Left lung (tissue), 10 donors: ENCODE results near the gene QSOX2. TPM values are rescaled to one million over a fixed set of nuclear protein-coding genes. Genes with fewer than 3 reads are reported as not detected.

Source experiments
- ATAC-seq: fragments of 200-7000 bp; cut with Tn5 transposase; one replicate; pipeline ENCODE4 v1.9.1; 2020; ENCODE audit warnings: moderate library complexity
- DNase-seq, 4 donors: peaks; one replicate each; pipeline ENCODE4 v3.0.0-alpha.2; 2013 to 2020
- H3K27ac ChIP-seq, 2 donors: fragments of 200-600 bp; sonication (generic) in 1 of 2; one replicate each; pipeline versions ENCODE4 v1.5.0 to v1.8.0; 2020 to 2021
- H3K27me3 ChIP-seq, 2 donors: fragments of 200-600 bp; sonication (generic) in 1 of 2; one replicate each; pipeline versions ENCODE4 v1.5.0 to v1.8.0; 2020 to 2021
- H3K36me3 ChIP-seq, 2 donors: fragments of 200-600 bp; sonication (generic) in 1 of 2; one replicate each; pipeline versions ENCODE4 v1.5.0 to v1.8.0; 2020 to 2021
- H3K4me1 ChIP-seq, 2 donors: fragments of 200-600 bp; one replicate each; pipeline ENCODE4 v1.8.0; 2021
- H3K4me3 ChIP-seq, 2 donors: fragments of 200-600 bp; sonication (generic) in 1 of 2; one replicate each; pipeline versions ENCODE4 v1.5.0 to v1.8.0; 2020 to 2021; ENCODE audit warnings: mild to moderate bottlenecking in 1 of 2
- H3K9me3 ChIP-seq, 2 donors: fragments of 200-600 bp; sonication (generic) in 1 of 2; one replicate each; pipeline versions ENCODE4 v1.5.0 to v1.8.0; 2020 to 2021
- CTCF ChIP-seq, 2 donors: fragments of 200-600 bp; sonication (generic) in 1 of 2; IDR thresholded peaks; one replicate each; pipeline versions ENCODE4 v1.5.0 to v1.8.0; 2021; ENCODE audit warnings: antibody characterized with exemption in 2 of 2
- intact Hi-C, 2 donors: fragments of 100-400 bp; cut with DNase I; formaldehyde crosslinking; loops; one replicate each; pipeline versions ENCODE4 v1.11.2 to v1.14.2; 2022
- polyA plus RNA-seq, 6 donors: library from polyadenylated mRNA; unstranded; fragments of 120-200 nt; gene quantifications; one replicate each; pipeline ENCODE4 v1.2.1, GENCODE V29; 2013; ENCODE audit not compliant: insufficient read length in 6 of 6
- total RNA-seq, 2 donors: library from RNA; stranded (reverse); fragmentation: NEBNext Ultra II Directional; extraction: Animal tissue kit (Norgen Biotek cat#: 25700); gene quantifications; one replicate each; pipeline ENCODE4 v1.2.1, GENCODE V29; 2021
- donor health status: DM: no; HTN: yes; CAD: no.
- donor health status: DM: no; HTN: no; CAD: no.

Gene QSOX2
- total and polyA plus RNA-seq, 8 donors, result 9.5 to 15.4 (median 12.0) TPM

GRCh38 chr9:136202454-136203407 is 42.9 kb downstream of the QSOX2 start:
- DNase-seq (no peak), ATAC-seq (no peak)
- no peaks in the 10 kb centered on the region for H3K9me3 ChIP-seq
- no peak for TF ChIP-seq CTCF (IDR thresholded peaks at IDR 0.05)
- H3K27me3 ChIP-seq, result peaks cover 76 to 81% of the 10 kb centered on the region in 2 donors
- H3K27ac ChIP-seq, result no peak overlapping the region
- H3K36me3 ChIP-seq, result peaks cover 0 to 7% of the 10 kb centered on the region in 2 donors
- H3K4me3 ChIP-seq, result no peak overlapping the region
- no peaks in the 10 kb centered on the region for H3K4me1 ChIP-seq
- intact Hi-C loops, result no loop called here

- H3K27ac ChIP-seq, result no peak overlapping the region
- H3K27me3 ChIP-seq, result peaks cover 85 to 90% of the 10 kb centered on the region in 2 donors
- no peak for TF ChIP-seq CTCF (IDR thresholded peaks at IDR 0.05)
- H3K4me1 ChIP-seq, result no peaks in the 10 kb centered on the region
- H3K9me3 ChIP-seq, result no peaks in the 10 kb centered on the region
- ATAC-seq (peak; percentile 58), DNase-seq (peak in 2 of 4 donors; percentile 31 to 44)
- intact Hi-C loops, result no loop called here
- H3K36me3 ChIP-seq, result peaks cover 0 to 5% of the 10 kb centered on the region in 2 donors
- H3K4me3 ChIP-seq, result no peak overlapping the region
Measured at GRCh38 chr9:136201609-136202453, 43.8 kb downstream of the QSOX2 start.

DNA sequence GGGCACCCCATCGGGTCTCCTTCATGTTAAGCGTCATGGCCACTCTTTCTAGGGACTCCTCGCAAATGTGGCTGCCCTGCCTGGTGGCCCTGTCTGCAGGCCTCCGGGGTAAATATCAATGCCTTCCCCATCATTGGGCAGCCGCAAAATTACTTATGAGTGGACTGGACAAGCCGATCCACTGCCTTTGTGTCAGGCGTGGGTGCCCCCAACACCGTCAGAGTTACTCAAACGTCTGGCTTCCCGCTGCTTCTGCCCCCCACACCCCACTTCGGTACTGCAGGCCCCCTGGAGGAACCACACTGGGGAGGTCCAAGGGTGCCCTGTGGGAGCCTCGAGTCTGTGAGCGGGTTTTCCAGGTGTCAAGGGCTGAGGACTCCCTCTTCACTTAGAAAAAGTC is 44.4 kb downstream of the QSOX2 start:
- intact Hi-C loops, result no loop called here

GRCh38 chr9:136200424-136200823 is 45.2 kb downstream of the QSOX2 start:
- H3K4me1 ChIP-seq, result no peaks in the 10 kb centered on the region
- H3K27me3 ChIP-seq, result peaks cover 96 to 100% of the 10 kb centered on the region in 2 donors
- intact Hi-C loops, result no loop called here

More for the DNA sequence above, 44.4 kb downstream of the QSOX2 start:
- H3K4me1 ChIP-seq, result no peaks in the 10 kb centered on the region
- no peak overlapping the region for H3K4me3 ChIP-seq
- no peak for TF ChIP-seq CTCF (IDR thresholded peaks at IDR 0.05)
- peaks cover 0 to 5% of the 10 kb centered on the region in 2 donors for H3K36me3 ChIP-seq
- DNase-seq (no peak), ATAC-seq (no peak)
- peaks cover 91 to 97% of the 10 kb centered on the region in 2 donors for H3K27me3 ChIP-seq
- H3K9me3 ChIP-seq, result no peaks in the 10 kb centered on the region
- H3K27ac ChIP-seq, result no peak overlapping the region

More at GRCh38 chr9:136200424-136200823, 45.2 kb downstream of the QSOX2 start:
- ATAC-seq, result no peak
- TF ChIP-seq CTCF (IDR thresholded peaks at IDR 0.05), result no peak
- Histone ChIP-seq H3K9me3 (no peaks in the 10 kb centered on the region), H3K27ac (no peak overlapping the region), H3K36me3 (no peaks in the 10 kb centered on the region), H3K4me3 (no peak overlapping the region)
- DNase-seq, result no peak
